Measurements from ENCODE around the gene XRCC5. TPM values are rescaled to one million over a fixed set of nuclear protein-coding genes. Genes with fewer than 3 reads are reported as not detected.

XRCC5 gene
- total and polyA plus RNA-seq, 8 donors = 29.0 to 117 (median 88.1) TPM

- Histone ChIP-seq H3K27ac (no peak overlapping the region), H3K27me3 (no peaks in the 10 kb centered on the region), H3K36me3 (no peaks in the 10 kb centered on the region), H3K4me1 (no peaks in the 10 kb centered on the region), H3K9me3 (no peaks in the 10 kb centered on the region), H3K4me3 (no peak overlapping the region)
- intact Hi-C loops (cut with DNase I) = no loop called here
- DNase-seq (no peak), FAIRE-seq (no peak), ATAC-seq (no peak)
- WGBS, 2 donors = 88 to 90% methylated on average over 2 of the region's 2 CpGs
- no peak for TF ChIP-seq CTCF (IDR thresholded peaks at IDR 0.05)
These were observed 40.1 kb upstream of the XRCC5 start for GRCh38 chr2:216069028-216069427.

- no peak for FAIRE-seq
These were observed 39.0 kb upstream of the XRCC5 start for GRCh38 chr2:216070195-216070594.

GRCh38 chr2:216071111-216071851, 37.9 kb upstream of the XRCC5 start:
- intact Hi-C loops (cut with DNase I) = no loop called here
- no peak for TF ChIP-seq CTCF (IDR thresholded peaks at IDR 0.05)
- 78 to 82% methylated on average over 12 of the region's 12 CpGs for WGBS, 2 donors
- Histone ChIP-seq H3K27me3 (no peaks in the 10 kb centered on the region), H3K27ac (no peak overlapping the region), H3K4me1 (peaks cover 0 to 4% (median 0%) of the 10 kb centered on the region in 3 donors), H3K4me3 (no peak overlapping the region), H3K36me3 (no peaks in the 10 kb centered on the region), H3K9me3 (no peaks in the 10 kb centered on the region)
- DNase-seq (no peak), FAIRE-seq (no peak), ATAC-seq (no peak)

More at GRCh38 chr2:216070195-216070594, 39.0 kb upstream of the XRCC5 start:
- no peak for ATAC-seq
- Histone ChIP-seq H3K4me1 (peaks cover 0 to 2% (median 0%) of the 10 kb centered on the region in 3 donors), H3K4me3 (no peak overlapping the region), H3K36me3 (no peaks in the 10 kb centered on the region), H3K27me3 (no peaks in the 10 kb centered on the region), H3K27ac (no peak overlapping the region), H3K9me3 (no peaks in the 10 kb centered on the region)
- no peak for DNase-seq
- no peak for TF ChIP-seq CTCF (IDR thresholded peaks at IDR 0.05)
- 87 to 88% methylated on average over 6 of the region's 6 CpGs for WGBS, 2 donors
- intact Hi-C loops (cut with DNase I) = no loop called here

GRCh38 chr2:216072473-216072872, 36.7 kb upstream of the XRCC5 start:
- no peaks in the 10 kb centered on the region for H3K36me3 ChIP-seq
- ATAC-seq (no peak), FAIRE-seq (no peak), DNase-seq (no peak)
- H3K4me3 ChIP-seq = no peak overlapping the region
- TF ChIP-seq CTCF (IDR thresholded peaks at IDR 0.05) = no peak
- no peaks in the 10 kb centered on the region for H3K27me3 ChIP-seq
- intact Hi-C loops (cut with DNase I) = no loop called here
- no peak overlapping the region for H3K27ac ChIP-seq
- peaks cover 0 to 4% (median 0%) of the 10 kb centered on the region in 3 donors for H3K4me1 ChIP-seq
- no peaks in the 10 kb centered on the region for H3K9me3 ChIP-seq

GRCh38 chr2:216073773-216074172, 35.4 kb upstream of the XRCC5 start:
- H3K27ac ChIP-seq = no peak overlapping the region
- FAIRE-seq = no peak
- intact Hi-C loops (cut with DNase I) = no loop called here
- H3K9me3 ChIP-seq = no peaks in the 10 kb centered on the region
- no peak for DNase-seq
- no peaks in the 10 kb centered on the region for H3K36me3 ChIP-seq
- ATAC-seq = no peak
- peaks cover 0 to 4% (median 2%) of the 10 kb centered on the region in 3 donors for H3K4me1 ChIP-seq
- H3K27me3 ChIP-seq = no peaks in the 10 kb centered on the region
- H3K4me3 ChIP-seq = no peak overlapping the region
- TF ChIP-seq CTCF (IDR thresholded peaks at IDR 0.05) = no peak

Measured in pancreas (tissue), 10 donors.